SKM-1 treated with dmso at 0.1 percent for 144 hours (cell line): ENCODE data around the gene MAP6.

Experiments used
- DNase-seq: peaks from one replicate; lab custom pipeline; 2025; ENCODE audit not compliant: unreplicated experiment; lab: John Stamatoyannopoulos, UW

MAP6 gene

GRCh38 chr11:75632450-75632849 lies 36.4 kb downstream of the MAP6 start:
- no peak for DNase-seq

- no peak for DNase-seq
Measured at GRCh38 chr11:75631086-75631730, 37.6 kb downstream of the MAP6 start.

- DNase-seq: no peak
Measured at GRCh38 chr11:75627906-75628668, 40.8 kb downstream of the MAP6 start.

- DNase-seq: no peak
Measured at GRCh38 chr11:75626889-75627529, 41.8 kb downstream of the MAP6 start.

- DNase-seq: no peak
Measured at GRCh38 chr11:75625991-75626888, 42.6 kb downstream of the MAP6 start.

- DNase-seq: no peak
Measured at GRCh38 chr11:75625021-75625420, 43.8 kb downstream of the MAP6 start.

GRCh38 chr11:75616281-75616680 lies 52.6 kb downstream of the MAP6 start:
- DNase-seq: no peak

GRCh38 chr11:75615751-75616150 lies 53.1 kb downstream of the MAP6 start:
- no peak for DNase-seq

GRCh38 chr11:75611823-75612222 lies 57.0 kb downstream of the MAP6 start:
- DNase-seq: no peak

- DNase-seq: no peak
Measured at GRCh38 chr11:75606099-75606498, 62.7 kb downstream of the MAP6 start.

GRCh38 chr11:75603791-75604736 lies 64.8 kb downstream of the MAP6 start:
- DNase-seq: no peak

- DNase-seq: no peak
Measured at GRCh38 chr11:75602951-75603350, 65.9 kb downstream of the MAP6 start.

- no peak for DNase-seq
Measured at GRCh38 chr11:75601494-75601893, 67.3 kb downstream of the MAP6 start.

- no peak for DNase-seq
Measured at GRCh38 chr11:75600356-75600755, 68.5 kb downstream of the MAP6 start.

- DNase-seq: no peak
Measured at GRCh38 chr11:75598900-75599299, 69.9 kb downstream of the MAP6 start.

GRCh38 chr11:75598264-75598663 lies 70.6 kb downstream of the MAP6 start:
- no peak for DNase-seq

- peak; percentile 45 for DNase-seq
Measured at GRCh38 chr11:75597636-75598035, 71.2 kb downstream of the MAP6 start.

GRCh38 chr11:75596914-75597313 lies 71.9 kb downstream of the MAP6 start:
- DNase-seq: no peak

- peak; percentile 18 for DNase-seq
Measured at GRCh38 chr11:75595429-75595828, 73.4 kb downstream of the MAP6 start.

GRCh38 chr11:75594211-75594610 lies 74.6 kb downstream of the MAP6 start:
- DNase-seq: no peak
